Heart right ventricle (tissue), 16 donors: ENCODE data around the gene EEF1G. TPM values are rescaled to one million over a fixed set of nuclear protein-coding genes. Genes with fewer than 3 reads are reported as not detected.

Source experiments
- ATAC-seq, 8 donors: fragments of 200-7000 bp; cut with Tn5 transposase; one replicate each; pipeline ENCODE4 v1.9.1; 2020; ENCODE audit warnings: mild to moderate bottlenecking in 8 of 8, moderate library complexity in 8 of 8, moderate number of reproducible peaks in 1 of 8
- DNase-seq, 2 donors: peaks; one replicate each; pipeline ENCODE4 v3.0.0-alpha.2; 2020
- H3K27ac ChIP-seq, 10 donors: fragments of 200-600 bp; sonication (generic) in 2 of 10; one replicate each; pipeline versions ENCODE4 v1.5.0 to v1.8.0; 2020 to 2022; ENCODE audit warnings: mild to moderate bottlenecking in 3 of 10
- H3K27me3 ChIP-seq, 7 donors: fragments of 200-600 bp; one replicate each; pipeline ENCODE4 v1.8.0; 2021 to 2022; ENCODE audit warnings: mild to moderate bottlenecking in 2 of 7
- H3K36me3 ChIP-seq, 9 donors: fragments of 200-600 bp; sonication (generic) in 1 of 9; one replicate each; pipeline versions ENCODE4 v1.5.0 to v1.8.0; 2020 to 2022; ENCODE audit warnings: mild to moderate bottlenecking in 2 of 9
- H3K4me1 ChIP-seq, 9 donors: fragments of 200-600 bp; sonication (generic) in 1 of 9; one replicate each; pipeline versions ENCODE4 v1.5.0 to v1.8.0; 2020 to 2022; ENCODE audit warnings: mild to moderate bottlenecking in 4 of 9
- H3K4me3 ChIP-seq, 10 donors: fragments of 200-600 bp; sonication (generic) in 2 of 10; one replicate each; pipeline versions ENCODE4 v1.5.0 to v1.8.0; 2020 to 2022; ENCODE audit warnings: mild to moderate bottlenecking in 7 of 10, moderate library complexity in 2 of 10
- H3K9me3 ChIP-seq, 11 donors: fragments of 200-600 bp in 10 of 11; sonication (generic) in 2 of 11; one replicate each; pipeline versions ENCODE4 v1.5.0 to v1.8.0; 2013 to 2022; ENCODE audit warnings: mild to moderate bottlenecking in 2 of 11, control low read depth in 1 of 11, moderate library complexity in 1 of 11
- WGBS, 2 donors: extraction: QIAGEN DNeasy Blood & Tissue Kit; methylation state at CpG; one replicate each; pipeline ENCODE4 v1.1.7; 2013; ENCODE audit warnings: inconsistent platforms in 1 of 2; 5-methylcytosine and 5-hydroxymethylcytosine counted together
- intact Hi-C, 10 donors: fragments of 100-400 bp; cut with DNase I; formaldehyde crosslinking; loops; one replicate each; pipeline versions ENCODE4 v1.11.1 to v1.14.2; 2022
- polyA plus RNA-seq, 2 donors: library from polyadenylated mRNA; stranded (reverse); fragments of 200-250 nt; gene quantifications; one replicate each; pipeline ENCODE4 v1.2.3, GENCODE V29; 2013
- total RNA-seq, 10 donors: library from RNA; stranded (reverse); fragmentation: NEBNext Ultra II Directional in 3 of 10; extraction: Animal tissue kit (Norgen Biotek cat#: 25700) in 3 of 10; gene quantifications; one replicate each; pipeline versions ENCODE4 v1.2.1 to v1.2.4, GENCODE V29; 2021 to 2023
- TF ChIP-seq, protein P1 (sequence below), 9 donors: fragments of 200-600 bp; sonication (generic) in 2 of 9; IDR thresholded peaks; one replicate each; pipeline versions ENCODE4 v1.5.0 to v1.8.0; 2021 to 2022; ENCODE audit warnings: antibody characterized with exemption in 9 of 9, mild to moderate bottlenecking in 5 of 9, moderate library complexity in 1 of 9
- donor health status: Arrhythmogenic right ventricular cardiomyopathy.
- donor health status: ischemic (EF 13 %, LVEDD 7.1; RV severe dilation, severe dysfunction).
- donor health status: healthy with polysubstance abuse.
- donor health status: DM: no; HTN: yes; CAD: no.
- donor health status: DM: no; HTN: no; CAD: no.
- donor health status: ischemic (EF 25% LVEDD 6.9; RV normal size, moderate dysfunction).
- donor health status: ischemic (EF 25% LVEDD 5.7; RV mildly dilated, moderate dysfunction).
- donor health status: healthy.
- donor health status: DM: yes; HTN: yes; CAD: no.
- donor health status: Ischemic cardiomyopathy.
- donor health status: ischemic (EF 35%, LVEDD 5.7; RV mildly dilated, moderate dysfunction).
- donor health status: nonischemic (EF 11% LVEDD 7.7; RV severe dilation, severe dysfunction).
- donor health status: DM: yes; HTN: yes; CAD: no.
- donor health status: PGD.
- donor health status: ischemic (EF 29% LVEDD 5.4; RV normal size, mild dysfunction).
- donor health status: nonischemic (EF 23%, LVEDD 6.1; RV moderate dilation, normal function).

Gene EEF1G
- total and polyA plus RNA-seq, 12 donors = 555 to 1,173 (median 1,002) TPM

DNA sequence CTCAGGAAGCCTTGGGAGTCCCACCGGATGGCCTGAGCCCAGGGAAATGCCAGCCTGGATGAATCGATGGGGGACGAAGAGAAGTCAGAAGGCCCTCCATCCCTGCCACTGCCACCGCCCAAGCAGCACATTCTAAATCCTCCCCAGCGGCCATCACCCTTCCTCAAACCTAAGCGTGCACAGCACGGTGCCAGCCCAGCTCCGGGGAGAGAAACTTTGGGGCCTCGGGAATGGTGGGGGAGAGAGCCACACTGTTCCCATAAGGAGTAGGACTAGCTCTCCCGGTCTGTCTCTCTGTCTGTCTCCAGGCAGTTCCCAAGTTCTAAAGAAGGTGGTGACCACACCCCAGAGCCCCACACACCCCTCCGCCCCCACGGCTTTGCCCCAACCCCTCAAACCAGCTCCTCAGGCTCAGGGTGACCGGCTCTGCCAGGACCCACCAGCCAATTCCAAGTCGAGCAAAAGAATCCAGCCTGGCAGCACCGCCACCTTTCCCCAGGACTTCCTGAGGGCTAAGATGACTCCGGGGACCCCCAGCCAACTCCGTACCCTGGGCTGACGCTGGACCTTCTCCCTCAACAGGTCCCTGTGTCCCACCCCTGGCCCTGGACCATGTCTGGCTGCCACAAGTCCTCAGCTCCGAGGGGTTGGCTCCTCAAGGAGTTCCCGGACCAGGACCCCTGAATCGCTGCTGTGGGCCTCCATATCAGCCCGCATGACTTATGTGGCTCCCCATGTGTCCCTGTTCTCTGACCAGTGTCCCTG is 29.8 kb downstream of the EEF1G start:
- Histone ChIP-seq H3K27ac (peak overlapping the region; percentile 98 to 100 (median 100)), H3K27me3 (peaks cover 0 to 6% (median 0%) of the 10 kb centered on the region in 7 donors), H3K9me3 (no peaks in the 10 kb centered on the region), H3K4me3 (peak overlapping the region; percentile 72 to 100 (median 99)), H3K36me3 (peaks cover 0 to 8% (median 0%) of the 10 kb centered on the region in 9 donors), H3K4me1 (peaks cover 46 to 82% (median 74%) of the 10 kb centered on the region in 9 donors)
- WGBS, 2 donors = 6 to 9% methylated on average over 22 of the region's 22 CpGs
- intact Hi-C loops = loop anchor here (1.0 to 10.0 kb wide), 14 partner anchors 13 to 149 kb away; no protein-coding TSS in a partner anchor
- TF ChIP-seq, protein P1, sequence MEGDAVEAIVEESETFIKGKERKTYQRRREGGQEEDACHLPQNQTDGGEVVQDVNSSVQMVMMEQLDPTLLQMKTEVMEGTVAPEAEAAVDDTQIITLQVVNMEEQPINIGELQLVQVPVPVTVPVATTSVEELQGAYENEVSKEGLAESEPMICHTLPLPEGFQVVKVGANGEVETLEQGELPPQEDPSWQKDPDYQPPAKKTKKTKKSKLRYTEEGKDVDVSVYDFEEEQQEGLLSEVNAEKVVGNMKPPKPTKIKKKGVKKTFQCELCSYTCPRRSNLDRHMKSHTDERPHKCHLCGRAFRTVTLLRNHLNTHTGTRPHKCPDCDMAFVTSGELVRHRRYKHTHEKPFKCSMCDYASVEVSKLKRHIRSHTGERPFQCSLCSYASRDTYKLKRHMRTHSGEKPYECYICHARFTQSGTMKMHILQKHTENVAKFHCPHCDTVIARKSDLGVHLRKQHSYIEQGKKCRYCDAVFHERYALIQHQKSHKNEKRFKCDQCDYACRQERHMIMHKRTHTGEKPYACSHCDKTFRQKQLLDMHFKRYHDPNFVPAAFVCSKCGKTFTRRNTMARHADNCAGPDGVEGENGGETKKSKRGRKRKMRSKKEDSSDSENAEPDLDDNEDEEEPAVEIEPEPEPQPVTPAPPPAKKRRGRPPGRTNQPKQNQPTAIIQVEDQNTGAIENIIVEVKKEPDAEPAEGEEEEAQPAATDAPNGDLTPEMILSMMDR (IDR thresholded peaks at IDR 0.05) = no peak
- no peak for ATAC-seq
- DNase-seq = no peak

DNA sequence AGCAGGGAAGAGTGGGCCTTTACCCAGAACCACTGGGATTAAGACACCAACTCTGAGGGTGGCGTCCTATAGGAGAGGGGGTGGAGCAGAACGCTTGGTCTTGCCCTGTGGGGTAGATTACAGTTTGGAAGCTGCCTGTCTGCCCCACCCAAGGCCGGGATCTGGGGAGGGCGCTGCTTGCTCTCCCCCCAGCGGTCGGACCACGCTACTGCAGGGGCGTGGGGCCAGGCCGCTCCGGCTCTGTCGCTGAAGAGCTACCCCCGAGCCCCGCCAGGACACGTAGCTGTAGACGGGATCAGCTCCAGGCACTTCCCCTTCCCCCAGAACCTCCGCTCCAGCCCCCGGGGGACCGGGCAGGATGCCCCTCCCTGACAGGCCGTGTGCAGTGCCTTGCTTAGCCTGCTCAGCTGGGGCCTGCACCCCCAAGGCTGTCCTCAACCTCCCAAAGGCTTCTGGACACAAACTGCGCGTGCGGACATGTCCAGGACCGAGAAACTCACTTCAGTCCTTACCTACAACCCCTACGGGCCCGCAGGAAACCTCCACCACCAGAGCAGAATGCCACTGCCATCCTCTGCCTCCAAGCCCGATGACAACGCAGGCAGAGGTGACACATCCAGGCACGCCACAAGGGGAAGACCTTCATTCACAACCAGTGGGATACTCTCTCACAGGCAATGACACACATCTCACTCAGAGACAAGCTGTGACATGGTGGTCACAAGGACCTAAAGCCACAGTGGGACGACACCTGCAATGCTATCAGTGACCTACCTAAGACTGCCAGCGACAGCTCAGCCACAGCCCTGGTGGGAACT is 30.7 kb downstream of the EEF1G start:
- peak; percentile 86 to 88 for DNase-seq
- H3K36me3 ChIP-seq = peaks cover 0 to 16% (median 0%) of the 10 kb centered on the region in 9 donors
- H3K4me3 ChIP-seq = peak overlapping the region; percentile 72 to 100 (median 99)
- ATAC-seq = peak; percentile 26 to 70 (median 44)
- intact Hi-C loops = loop anchor here (1.0 to 10.0 kb wide), 16 partner anchors 14 to 148 kb away; no protein-coding TSS in a partner anchor
- WGBS, 2 donors = 1 to 2% methylated on average over 30 of the region's 30 CpGs
- peaks cover 0 to 6% (median 0%) of the 10 kb centered on the region in 7 donors for H3K27me3 ChIP-seq
- peak overlapping the region; percentile 98 to 100 (median 100) for H3K27ac ChIP-seq
- H3K4me1 ChIP-seq = peaks cover 52 to 82% (median 74%) of the 10 kb centered on the region in 9 donors
- no peaks in the 10 kb centered on the region for H3K9me3 ChIP-seq
- TF ChIP-seq, protein P1 (IDR thresholded peaks at IDR 0.05) = peak; percentile 30 to 100 (median 100)

DNA sequence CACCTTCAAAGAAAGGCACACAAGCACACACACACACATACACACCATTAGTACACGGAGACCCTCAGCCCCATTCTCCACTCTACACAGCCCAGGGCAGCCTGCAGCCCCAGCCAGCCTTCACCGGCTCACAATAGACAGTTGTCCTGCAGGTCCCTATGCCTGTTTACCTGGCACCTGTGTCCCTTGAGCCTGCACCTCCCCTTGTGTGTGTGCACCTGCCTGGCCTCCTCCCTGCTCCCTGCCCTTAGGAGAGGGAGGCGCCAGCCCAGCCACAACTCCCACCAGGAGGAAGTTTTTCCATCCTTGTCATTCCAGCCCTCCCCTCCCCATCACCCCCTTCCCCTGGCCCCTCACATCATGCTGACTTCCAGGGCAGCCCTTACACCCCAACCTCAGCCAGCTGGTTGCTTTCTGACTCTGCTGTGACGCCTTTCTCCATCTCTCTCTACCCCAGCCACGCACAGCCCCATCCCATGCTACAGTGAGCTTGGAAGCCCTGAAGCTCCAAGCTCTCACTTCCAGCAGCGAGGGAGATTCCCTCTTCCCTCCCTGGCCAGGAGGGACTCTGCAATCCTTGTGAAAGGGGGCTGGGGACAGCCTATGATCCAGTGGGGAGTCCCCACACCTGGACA is 31.5 kb downstream of the EEF1G start:
- intact Hi-C loops = loop anchor here (1.0 to 10.0 kb wide), 15 partner anchors 15 to 147 kb away; no protein-coding TSS in a partner anchor
- Histone ChIP-seq H3K36me3 (peaks cover 0 to 16% (median 0%) of the 10 kb centered on the region in 9 donors), H3K4me3 (peak overlapping the region in 9 of 10 donors; percentile 72 to 100 (median 99)), H3K4me1 (peaks cover 54 to 82% (median 74%) of the 10 kb centered on the region in 9 donors), H3K27me3 (peaks cover 0 to 6% (median 0%) of the 10 kb centered on the region in 7 donors), H3K9me3 (no peaks in the 10 kb centered on the region), H3K27ac (peak overlapping the region; percentile 98 to 100 (median 100))
- no peak for ATAC-seq
- 27 to 34% methylated on average over 6 of the region's 6 CpGs for WGBS, 2 donors
- no peak for DNase-seq
- TF ChIP-seq, protein P1 (IDR thresholded peaks at IDR 0.05) = no peak
